GM19397 (cell line): ENCODE results near the gene SLC9A6.
"Not testable (repeated sequence)": the region's sequence is repeated elsewhere in the genome, so short reads cannot be mapped to it uniquely, and the experiment has no call there.

Experiments
- ATAC-seq: cut with Tn5 transposase; IDR thresholded peaks from one replicate; pipeline ENCODE4 v1.9.1; 2021; ENCODE audit warnings: mild to moderate bottlenecking, moderate library complexity; ENCODE audit not compliant: unreplicated experiment

Gene SLC9A6

GRCh38 chrX:136061286-136061685 lies 76.1 kb downstream of the SLC9A6 start:
- ATAC-seq = no peak

GRCh38 chrX:136061696-136062095 lies 76.5 kb downstream of the SLC9A6 start:
- no peak for ATAC-seq

DNA sequence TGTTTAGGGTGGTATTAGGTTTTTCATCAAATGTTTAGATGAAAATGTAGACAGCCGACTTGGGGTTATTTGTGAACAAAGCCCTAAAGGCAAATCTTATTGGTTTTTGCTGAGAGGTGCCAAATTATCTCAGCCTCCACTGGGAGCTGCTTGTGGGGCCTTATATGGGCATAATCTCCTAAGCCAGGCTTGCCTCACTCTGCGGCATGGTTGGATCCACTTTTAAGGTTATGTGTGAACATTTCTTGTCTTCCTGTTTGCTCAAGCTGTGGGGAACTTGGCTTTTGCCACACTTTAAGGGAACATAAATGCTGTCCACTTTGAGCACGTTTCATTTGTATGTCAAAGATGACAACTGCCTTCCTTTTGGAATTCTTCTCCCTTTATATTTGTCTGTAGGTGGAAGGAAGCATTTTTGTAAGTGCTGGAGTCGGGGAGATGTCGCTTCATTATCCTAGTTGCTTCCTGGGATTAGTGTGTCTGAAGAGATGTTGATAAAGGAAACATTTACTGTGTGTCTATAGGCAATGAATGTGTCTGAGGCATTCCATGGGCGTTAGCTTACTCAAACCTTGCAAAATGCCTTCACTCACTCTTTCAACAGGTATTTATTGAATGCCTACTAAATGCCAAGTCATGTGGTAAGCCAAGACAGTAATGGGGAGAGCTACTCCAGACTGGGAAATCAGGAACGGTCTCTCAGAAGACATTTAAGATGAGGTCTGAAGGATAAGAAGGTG lies 78.3 kb downstream of the SLC9A6 start:
- no peak for ATAC-seq

DNA sequence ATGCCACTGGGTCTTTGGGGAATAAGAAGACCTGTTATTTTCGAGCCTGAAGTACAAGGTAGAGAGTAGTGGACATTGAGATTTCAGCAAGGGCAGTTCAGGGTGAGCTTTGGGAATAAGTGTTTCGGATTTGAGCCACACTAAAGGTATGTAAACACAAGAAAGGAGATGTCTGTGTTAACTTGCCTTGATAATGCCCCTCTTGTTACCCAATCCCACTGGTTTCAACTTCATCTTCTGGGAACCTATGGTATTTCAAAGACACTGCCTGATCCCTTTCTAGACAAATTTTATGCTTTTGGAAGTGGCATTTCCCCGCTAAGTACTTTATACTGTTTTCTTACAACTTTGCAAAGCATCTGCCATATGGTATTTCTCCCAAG lies 79.4 kb downstream of the SLC9A6 start:
- ATAC-seq = no peak

- no peak for ATAC-seq
These were observed 79.9 kb downstream of the SLC9A6 start for GRCh38 chrX:136065044-136065671.

DNA sequence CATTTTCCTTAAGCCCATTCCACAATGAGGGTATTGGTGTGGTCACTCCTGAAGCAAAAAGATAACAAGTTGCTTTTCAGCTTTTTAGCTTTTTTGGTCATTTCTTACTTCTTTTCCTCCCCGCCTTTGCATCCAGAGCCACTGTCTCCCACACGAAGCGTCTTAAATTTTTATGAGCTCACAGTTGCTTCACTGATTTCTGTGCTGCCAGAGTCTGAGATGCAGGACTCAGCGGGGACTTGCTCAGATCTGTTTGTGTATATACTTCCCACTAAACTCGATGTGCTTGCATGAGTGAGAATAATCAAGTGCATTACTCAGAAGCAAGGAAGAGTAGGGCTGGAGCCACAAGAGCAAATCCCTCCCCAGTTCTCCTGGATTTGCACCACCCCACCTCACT lies 81.9 kb downstream of the SLC9A6 start:
- ATAC-seq = no peak

DNA sequence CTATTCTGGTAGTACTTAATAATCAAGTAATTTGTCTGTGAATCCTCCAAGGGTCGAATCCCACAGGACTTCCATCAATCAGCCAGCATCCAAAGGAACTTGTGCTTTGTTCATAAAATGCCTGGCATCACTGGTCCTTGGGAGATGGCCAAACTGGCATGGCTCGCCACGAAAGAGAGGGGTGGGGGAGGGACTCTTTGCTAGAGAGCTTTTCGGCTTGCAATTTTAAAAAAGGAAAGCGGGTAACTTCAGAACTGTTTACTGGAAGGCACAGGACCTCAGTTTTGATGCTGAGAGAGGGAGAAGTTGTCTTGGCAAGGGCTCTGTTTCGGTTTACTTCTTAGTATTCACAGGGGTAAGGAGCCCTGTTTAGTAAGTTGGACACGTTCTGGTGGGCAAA lies 82.7 kb downstream of the SLC9A6 start:
- no peak for ATAC-seq

GRCh38 chrX:136076942-136077341 lies 91.7 kb downstream of the SLC9A6 start:
- no peak for ATAC-seq

DNA sequence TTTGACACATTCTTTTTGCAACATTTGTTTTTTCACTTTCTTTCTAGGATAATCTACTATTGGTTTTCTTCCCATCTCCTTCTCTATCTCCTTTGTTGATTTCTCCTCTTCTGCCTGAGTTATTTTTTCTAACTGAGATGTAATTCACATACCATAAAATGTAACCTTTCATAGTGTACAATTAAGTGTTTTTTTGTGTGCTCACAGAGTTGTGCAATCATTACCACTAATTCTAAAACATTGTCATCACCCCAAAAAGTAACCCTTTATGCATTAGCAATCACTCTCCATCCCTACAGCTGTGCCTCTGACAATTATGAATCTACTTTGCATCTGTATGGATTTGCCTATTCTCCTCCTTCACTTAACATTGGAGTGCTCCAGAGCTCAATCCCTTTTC lies 95.5 kb downstream of the SLC9A6 start:
- ATAC-seq = no peak

- ATAC-seq = no peak
These were observed 101.3 kb downstream of the SLC9A6 start for GRCh38 chrX:136086521-136086920.

DNA sequence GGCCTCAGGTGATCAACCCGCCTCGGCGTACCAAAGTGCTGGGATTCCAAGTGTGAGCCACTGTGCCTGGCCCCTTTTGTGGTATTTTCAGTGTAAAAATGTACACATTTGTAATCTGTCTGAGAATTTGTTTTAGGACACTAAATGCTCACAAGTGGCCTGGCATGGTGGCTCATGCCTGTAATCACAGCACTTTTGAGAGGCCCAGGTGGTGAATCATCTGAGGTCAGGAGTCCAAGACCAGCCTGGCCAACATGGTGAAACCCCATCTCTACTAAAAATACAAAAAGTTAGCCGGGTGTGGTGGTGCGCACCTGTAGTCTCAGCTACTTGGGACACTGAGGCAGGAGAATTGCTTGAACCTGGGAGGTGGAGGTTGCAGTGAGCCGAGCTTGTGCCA lies 106.7 kb downstream of the SLC9A6 start:
- ATAC-seq = not testable (repeated sequence)

DNA sequence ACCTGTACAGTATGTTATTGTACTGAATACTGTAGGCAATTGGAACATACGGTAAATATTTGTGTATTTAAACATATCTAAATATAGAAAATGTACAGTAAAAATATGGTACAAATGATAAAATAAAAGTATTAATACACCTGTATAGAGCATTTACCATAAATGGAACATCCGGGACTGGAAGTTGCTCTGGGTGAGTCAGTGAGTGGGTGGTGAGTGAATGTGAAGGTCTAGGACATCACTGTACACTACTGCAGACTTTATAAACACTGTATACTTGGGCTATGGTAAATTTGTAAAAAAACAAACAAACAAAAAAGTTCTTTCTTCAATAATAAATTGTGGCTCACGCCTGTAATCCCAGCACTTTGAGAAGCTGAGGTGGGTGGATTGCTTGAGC lies 109.7 kb downstream of the SLC9A6 start:
- no peak for ATAC-seq
